GM12874 (cell line): ENCODE results near the gene SYNJ2.

Experiments
- TF ChIP-seq, protein P1 (sequence below): IDR thresholded peaks from 2 replicates; pipeline ENCODE4 v1.5.1; 2011; ENCODE audit warnings: low read depth, mild to moderate bottlenecking, control low read depth, low read length, moderate library complexity; ENCODE audit not compliant: insufficient read depth

The SYNJ2 gene

DNA sequence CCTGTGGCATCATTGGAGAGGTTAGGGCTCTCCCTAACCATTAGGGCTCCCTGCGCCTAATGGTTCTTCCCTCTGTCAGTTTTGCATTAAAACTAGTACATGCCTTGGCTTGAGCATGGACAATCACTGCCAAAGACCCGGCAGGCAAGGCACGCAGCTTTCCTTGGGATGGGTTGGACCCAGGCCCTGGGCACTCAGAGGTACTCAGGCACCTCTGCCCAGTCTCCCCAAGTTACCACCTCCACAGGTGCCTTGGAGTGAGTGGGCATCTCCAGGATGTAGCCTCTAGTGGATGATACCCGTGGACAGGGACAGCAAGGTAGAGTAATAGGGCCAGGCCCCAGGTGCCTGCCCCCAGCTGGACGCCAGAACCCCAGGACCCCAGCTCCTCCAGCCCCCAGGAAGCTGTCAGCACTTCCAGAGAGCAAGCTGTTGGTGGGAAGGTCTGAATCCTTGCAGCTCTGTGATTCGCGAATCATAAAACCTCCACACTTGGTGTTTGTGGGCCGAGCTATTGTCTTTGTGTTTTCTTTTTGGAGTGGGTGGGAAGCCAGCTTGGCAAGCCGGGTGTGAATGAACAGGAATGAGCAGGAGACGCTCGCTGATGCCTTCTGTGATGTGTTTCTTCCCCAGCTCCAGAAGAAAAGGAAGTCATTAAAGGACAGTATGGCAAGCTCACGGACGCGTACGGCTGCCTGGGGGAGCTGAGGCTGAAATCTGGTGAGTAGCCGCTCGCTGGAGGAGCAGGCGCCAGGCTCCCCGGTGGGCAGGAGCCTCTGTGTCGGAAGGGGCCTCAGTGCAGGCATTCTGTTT is 35.1 kb downstream of the SYNJ2 start:
- TF ChIP-seq, protein P1, sequence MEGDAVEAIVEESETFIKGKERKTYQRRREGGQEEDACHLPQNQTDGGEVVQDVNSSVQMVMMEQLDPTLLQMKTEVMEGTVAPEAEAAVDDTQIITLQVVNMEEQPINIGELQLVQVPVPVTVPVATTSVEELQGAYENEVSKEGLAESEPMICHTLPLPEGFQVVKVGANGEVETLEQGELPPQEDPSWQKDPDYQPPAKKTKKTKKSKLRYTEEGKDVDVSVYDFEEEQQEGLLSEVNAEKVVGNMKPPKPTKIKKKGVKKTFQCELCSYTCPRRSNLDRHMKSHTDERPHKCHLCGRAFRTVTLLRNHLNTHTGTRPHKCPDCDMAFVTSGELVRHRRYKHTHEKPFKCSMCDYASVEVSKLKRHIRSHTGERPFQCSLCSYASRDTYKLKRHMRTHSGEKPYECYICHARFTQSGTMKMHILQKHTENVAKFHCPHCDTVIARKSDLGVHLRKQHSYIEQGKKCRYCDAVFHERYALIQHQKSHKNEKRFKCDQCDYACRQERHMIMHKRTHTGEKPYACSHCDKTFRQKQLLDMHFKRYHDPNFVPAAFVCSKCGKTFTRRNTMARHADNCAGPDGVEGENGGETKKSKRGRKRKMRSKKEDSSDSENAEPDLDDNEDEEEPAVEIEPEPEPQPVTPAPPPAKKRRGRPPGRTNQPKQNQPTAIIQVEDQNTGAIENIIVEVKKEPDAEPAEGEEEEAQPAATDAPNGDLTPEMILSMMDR, result no peak

DNA sequence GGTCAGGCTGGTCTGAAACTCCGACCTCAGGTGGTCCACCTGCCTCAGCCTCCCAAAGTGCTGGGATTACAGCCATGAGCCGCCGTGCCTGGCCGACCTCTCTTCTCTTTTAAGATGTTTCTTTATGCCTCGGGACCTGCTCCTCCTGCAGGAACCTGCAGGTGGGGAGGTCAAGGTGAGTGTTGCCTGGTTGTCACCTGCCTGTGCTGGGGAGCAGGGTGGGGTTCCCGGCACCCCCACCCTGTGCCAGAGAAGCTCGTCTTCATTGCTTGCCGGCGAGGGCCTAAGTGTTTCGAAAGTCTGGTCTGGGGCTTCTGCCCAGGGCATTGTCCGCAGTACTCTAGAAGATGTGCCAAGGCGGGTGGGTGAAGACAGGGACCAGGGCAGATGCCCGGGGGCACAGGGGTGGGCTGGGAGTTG is 36.0 kb downstream of the SYNJ2 start:
- TF ChIP-seq, protein P1, result no peak

DNA sequence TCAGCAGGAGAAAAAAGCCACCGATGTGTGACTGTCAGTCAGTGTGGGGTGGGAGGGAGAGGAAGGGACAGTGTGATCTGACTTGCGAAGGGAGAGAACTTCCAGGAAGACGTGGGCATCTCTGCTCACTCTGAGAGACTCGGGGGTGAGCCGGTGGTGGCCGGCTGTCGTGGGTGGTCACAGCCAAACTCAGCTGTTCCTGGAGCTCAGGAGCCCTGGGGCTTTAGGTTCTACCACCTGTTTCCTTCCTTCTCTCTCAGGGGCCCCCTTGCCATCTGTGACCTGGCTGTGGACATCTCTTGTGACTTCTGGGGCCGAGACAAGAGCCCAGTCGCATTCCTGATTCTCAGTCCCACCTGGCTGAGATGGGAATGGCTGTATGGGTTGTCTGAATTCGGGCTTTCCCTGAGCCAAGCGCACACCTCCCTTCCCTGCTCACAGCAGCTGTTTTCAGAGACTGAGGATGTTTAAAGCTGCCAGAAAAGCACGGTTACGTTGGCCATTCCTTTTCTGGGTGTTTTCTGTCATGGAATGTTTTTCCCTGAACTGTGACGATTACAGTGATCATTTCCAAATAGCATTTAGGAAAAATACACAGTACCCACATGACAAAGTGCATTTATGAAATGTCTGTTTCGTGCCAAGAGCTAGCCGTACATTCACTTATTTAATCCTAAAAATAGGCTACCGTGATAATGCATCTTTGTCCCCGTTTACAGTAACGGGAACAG is 36.5 kb downstream of the SYNJ2 start:
- TF ChIP-seq, protein P1, result no peak

DNA sequence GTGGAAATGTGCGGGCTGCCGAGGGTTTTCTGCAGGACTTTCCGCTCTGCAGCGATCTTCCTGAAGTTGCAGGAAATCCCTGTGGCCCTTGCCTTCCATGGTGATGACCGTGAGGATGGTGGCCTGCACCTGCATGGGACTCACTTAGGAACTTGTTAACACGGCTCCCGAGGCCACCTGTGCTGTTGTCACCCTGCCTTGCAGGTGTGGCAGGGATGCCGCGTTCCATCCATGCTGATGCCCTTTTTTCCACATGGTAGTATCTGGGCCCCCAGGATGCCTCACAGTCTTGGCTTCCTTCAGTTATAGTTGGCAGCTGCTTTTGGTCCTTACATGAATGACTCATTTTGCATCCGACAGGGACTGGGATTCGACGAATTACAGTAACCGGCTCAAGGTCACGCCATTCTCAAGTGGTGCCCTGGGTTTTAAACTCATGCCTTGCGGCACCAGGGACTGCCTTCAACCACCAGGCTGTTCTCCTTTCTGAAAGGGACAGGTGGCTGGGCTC is 37.2 kb downstream of the SYNJ2 start:
- TF ChIP-seq, protein P1, result no peak

DNA sequence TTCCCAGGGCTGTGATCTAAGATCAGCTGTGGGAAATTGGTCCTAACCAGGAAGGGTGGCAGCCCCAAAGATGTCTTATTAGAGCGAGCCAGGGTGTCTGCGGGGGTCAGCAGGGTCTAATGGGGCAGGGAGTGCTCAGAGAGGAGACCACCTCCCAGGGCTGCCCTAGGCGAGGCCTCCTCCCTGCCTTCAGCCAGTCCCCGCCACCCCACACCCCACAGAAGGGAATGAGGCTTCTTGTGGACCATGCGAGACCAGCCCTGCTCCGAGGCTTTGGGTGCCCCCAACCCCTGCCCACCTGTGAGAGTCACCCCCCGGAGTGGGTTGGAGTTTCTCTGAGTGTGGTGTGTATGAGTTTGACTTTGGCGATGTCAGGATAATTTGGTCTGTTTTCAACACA is 37.8 kb downstream of the SYNJ2 start:
- TF ChIP-seq, protein P1, result no peak

DNA sequence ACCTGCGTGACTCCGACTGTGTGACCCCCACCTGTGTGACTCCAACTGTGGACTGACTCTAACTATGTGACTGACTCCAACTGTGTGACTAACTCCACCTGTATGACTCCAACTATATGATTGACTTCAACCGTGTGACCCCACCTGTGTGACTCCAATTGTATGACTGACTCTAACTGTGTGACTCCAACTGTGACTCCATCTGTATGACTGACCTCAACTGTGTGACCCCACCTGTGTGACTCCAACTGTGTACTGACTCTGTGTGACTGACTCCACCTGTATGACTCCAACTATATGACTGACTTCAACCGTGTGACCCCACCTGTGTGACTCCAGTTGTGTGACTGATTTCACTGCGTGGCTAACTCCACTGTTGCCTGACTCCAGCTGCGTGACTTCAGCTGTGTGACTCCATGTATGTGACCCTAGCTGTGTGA is 38.6 kb downstream of the SYNJ2 start:
- TF ChIP-seq, protein P1, result no peak

DNA sequence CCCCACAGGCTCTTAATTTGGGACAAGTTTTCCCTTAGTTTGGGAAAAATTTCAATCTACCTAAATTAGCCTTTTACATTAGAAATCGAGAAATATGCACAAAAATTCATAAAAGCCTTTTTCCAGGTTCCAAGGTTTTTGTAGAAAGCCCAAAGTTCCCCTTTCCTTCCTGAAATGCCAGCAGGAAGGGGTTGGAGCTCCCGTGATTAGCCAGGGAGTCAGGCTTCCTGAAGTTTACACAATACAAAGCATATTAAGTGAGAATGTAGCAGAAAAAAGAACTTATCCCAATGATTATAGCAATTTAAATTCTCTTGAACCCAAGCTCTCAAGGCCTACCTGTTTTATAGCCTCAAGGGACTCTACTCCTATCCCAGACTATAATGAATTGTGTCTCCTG is 39.1 kb downstream of the SYNJ2 start:
- TF ChIP-seq, protein P1, result no peak
